Naive B cell (primary cell): Measurements from ENCODE around the gene FAM151A. TPM values are rescaled to one million over a fixed set of nuclear protein-coding genes. Genes with fewer than 3 reads are reported as not detected.
A peak's percentile ranks its signal among the peaks of the same experiment; 100 is the strongest.
"Not testable (repeated sequence)": the region's sequence is repeated elsewhere in the genome, so short reads cannot be mapped to it uniquely, and the experiment has no call there.

ENCODE experiments used
- ATAC-seq, 2 donors: fragments of 150-1000 bp; cut with Tn5 transposase; 2 replicates each; pipeline ENCODE4 v1.10.0; 2021; ENCODE audit warnings: low read depth in 2 of 2, mild to moderate bottlenecking in 2 of 2, moderate library complexity in 2 of 2
- DNase-seq: peaks from one replicate; pipeline ENCODE4 v3.0.0; 2022
- H3K27ac Mint-ChIP-seq, 6 donors: one replicate each; pipeline ENCODE4 v1.8.0; 2020 to 2022; ENCODE audit warnings: mild to moderate bottlenecking in 6 of 6, mixed read lengths in 6 of 6, moderate library complexity in 5 of 6, inconsistent platforms in 2 of 6
- H3K27me3 Mint-ChIP-seq, 3 donors: one replicate each; pipeline ENCODE4 v1.8.0; 2021 to 2022; ENCODE audit warnings: mixed read lengths in 3 of 3, mild to moderate bottlenecking in 1 of 3
- H3K36me3 Mint-ChIP-seq, 2 donors: one replicate each; pipeline ENCODE4 v1.8.0; 2020 to 2022; ENCODE audit warnings: mixed read lengths in 2 of 2, inconsistent platforms in 1 of 2, mild to moderate bottlenecking in 1 of 2
- H3K4me1 Mint-ChIP-seq, 3 donors: one replicate each; pipeline ENCODE4 v1.8.0; 2020 to 2022; ENCODE audit warnings: mixed read lengths in 3 of 3, inconsistent platforms in 1 of 3, mild to moderate bottlenecking in 1 of 3, moderate library complexity in 1 of 3
- H3K4me3 Mint-ChIP-seq, 8 donors: one replicate each; pipeline ENCODE4 v1.8.0; 2020 to 2022; ENCODE audit warnings: mild to moderate bottlenecking in 8 of 8, mixed read lengths in 8 of 8, moderate library complexity in 8 of 8, inconsistent platforms in 2 of 8
- H3K9me3 Mint-ChIP-seq, 7 donors: one replicate each; pipeline ENCODE4 v1.8.0; 2020 to 2022; ENCODE audit warnings: mixed read lengths in 7 of 7, mild to moderate bottlenecking in 5 of 7, inconsistent platforms in 2 of 7, moderate library complexity in 1 of 7
- polyA plus RNA-seq, 6 donors: library from polyadenylated mRNA; unstranded; fragments of 300-500 nt; fragmentation: Illumina TruSeq; gene quantifications; one replicate each; pipeline ENCODE4 v1.2.3, GENCODE V29; 2021; ENCODE audit warnings: low read depth in 6 of 6

Gene FAM151A
- polyA plus RNA-seq, 6 donors from 2014 or later = not detected

- DNase-seq (no peak), ATAC-seq (no peak)
- H3K27me3 Mint-ChIP-seq = peaks cover 11 to 23% (median 22%) of the 10 kb centered on the region in 3 donors
- H3K9me3 Mint-ChIP-seq = peaks cover 0 to 9% (median 0%) of the 10 kb centered on the region in 7 donors
- H3K36me3 Mint-ChIP-seq = no peaks in the 10 kb centered on the region
- no peak overlapping the region for H3K4me3 Mint-ChIP-seq
- H3K27ac Mint-ChIP-seq = no peak overlapping the region
- H3K4me1 Mint-ChIP-seq = no peaks in the 10 kb centered on the region
Observed at GRCh38 chr1:54649921-54650320, 26.6 kb upstream of the FAM151A start.

- H3K27me3 Mint-ChIP-seq = peaks cover 11 to 23% (median 22%) of the 10 kb centered on the region in 3 donors
- ATAC-seq (no peak), DNase-seq (no peak)
- H3K27ac Mint-ChIP-seq = peak overlapping the region in 1 of 6 donors; percentile 39
- H3K9me3 Mint-ChIP-seq = peaks cover 0 to 13% (median under 1%) of the 10 kb centered on the region in 7 donors
- H3K36me3 Mint-ChIP-seq = no peaks in the 10 kb centered on the region
- H3K4me1 Mint-ChIP-seq = no peaks in the 10 kb centered on the region
- H3K4me3 Mint-ChIP-seq = no peak overlapping the region
Observed at GRCh38 chr1:54649130-54649898, 26.0 kb upstream of the FAM151A start.

DNA sequence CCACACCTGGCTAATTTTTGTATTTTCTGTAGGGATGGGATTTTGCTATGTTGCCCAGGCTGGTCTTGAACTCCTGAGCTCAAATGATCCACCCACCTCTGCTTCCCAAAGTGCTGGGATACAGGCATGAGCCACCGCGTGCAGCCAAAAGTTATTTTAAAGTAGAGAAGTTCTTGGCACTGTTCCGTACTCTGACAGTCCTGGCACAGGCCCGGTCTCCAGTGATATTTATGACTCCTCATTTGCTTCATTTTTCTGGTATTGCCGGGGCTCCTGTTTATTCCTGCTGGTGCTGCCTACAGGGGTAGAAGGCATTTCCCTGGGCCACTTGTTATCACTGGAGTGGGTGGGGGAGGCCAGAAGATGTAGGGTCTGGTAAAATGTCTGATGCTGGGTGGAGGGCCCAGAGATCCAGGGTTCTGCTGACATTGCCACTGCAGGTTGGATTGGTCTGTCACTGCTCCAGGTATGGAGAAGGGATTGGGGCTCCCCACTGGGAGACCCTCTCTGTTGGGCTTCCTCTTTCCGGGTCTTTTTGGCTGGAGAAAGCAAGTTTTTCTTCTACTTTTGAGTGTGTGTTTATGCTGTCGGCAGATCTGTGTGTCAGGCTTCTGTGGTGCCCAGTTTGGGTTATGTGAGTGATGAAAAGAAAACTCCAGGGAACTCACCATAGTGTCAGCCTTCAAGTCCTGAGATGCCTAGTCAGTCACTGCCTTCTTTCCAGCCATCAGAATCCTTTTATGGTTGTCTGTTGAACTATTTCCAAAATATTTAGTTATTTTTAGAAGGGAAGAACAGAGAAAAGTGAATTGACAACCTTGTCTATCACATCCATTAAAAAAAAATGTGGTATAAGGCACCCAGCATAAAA, 22.7 kb upstream of the FAM151A start:
- no peaks in the 10 kb centered on the region for H3K4me1 Mint-ChIP-seq
- DNase-seq = no peak

DNA sequence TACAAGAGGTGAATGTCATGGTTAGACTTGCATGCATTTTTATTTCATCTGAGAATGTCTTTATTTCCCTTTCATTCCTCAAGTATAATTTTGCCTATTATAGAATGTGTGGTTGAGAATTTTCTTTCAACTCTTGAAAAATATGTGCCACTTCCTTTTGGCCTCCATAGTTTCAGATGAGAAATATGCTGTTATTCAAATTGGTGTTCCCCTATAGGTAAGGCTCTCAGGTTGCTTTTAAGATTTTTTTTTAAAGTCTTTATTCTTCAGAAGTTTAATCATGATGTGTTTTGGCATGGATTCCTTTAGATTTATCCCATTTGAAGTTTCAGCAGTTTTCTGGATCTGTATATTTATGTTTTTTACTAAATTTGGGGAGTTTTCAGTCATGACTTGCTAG, 20.4 kb upstream of the FAM151A start:
- Mint-ChIP-seq H3K27ac (no peak overlapping the region), H3K4me3 (no peak overlapping the region), H3K27me3 (peaks cover 3 to 13% (median 7%) of the 10 kb centered on the region in 3 donors), H3K9me3 (peaks cover 8 to 30% (median 12%) of the 10 kb centered on the region in 7 donors), H3K36me3 (peaks cover 6 to 8% of the 10 kb centered on the region in 2 donors), H3K4me1 (no peaks in the 10 kb centered on the region)
- ATAC-seq (no peak), DNase-seq (no peak)

More for the DNA sequence above, 22.7 kb upstream of the FAM151A start:
- H3K4me3 Mint-ChIP-seq = no peak overlapping the region
- H3K27me3 Mint-ChIP-seq = peaks cover 11 to 20% (median 19%) of the 10 kb centered on the region in 3 donors
- peaks cover 6 to 8% of the 10 kb centered on the region in 2 donors for H3K36me3 Mint-ChIP-seq
- H3K27ac Mint-ChIP-seq = no peak overlapping the region
- H3K9me3 Mint-ChIP-seq = peaks cover 6 to 30% (median 12%) of the 10 kb centered on the region in 7 donors
- no peak for ATAC-seq

DNA sequence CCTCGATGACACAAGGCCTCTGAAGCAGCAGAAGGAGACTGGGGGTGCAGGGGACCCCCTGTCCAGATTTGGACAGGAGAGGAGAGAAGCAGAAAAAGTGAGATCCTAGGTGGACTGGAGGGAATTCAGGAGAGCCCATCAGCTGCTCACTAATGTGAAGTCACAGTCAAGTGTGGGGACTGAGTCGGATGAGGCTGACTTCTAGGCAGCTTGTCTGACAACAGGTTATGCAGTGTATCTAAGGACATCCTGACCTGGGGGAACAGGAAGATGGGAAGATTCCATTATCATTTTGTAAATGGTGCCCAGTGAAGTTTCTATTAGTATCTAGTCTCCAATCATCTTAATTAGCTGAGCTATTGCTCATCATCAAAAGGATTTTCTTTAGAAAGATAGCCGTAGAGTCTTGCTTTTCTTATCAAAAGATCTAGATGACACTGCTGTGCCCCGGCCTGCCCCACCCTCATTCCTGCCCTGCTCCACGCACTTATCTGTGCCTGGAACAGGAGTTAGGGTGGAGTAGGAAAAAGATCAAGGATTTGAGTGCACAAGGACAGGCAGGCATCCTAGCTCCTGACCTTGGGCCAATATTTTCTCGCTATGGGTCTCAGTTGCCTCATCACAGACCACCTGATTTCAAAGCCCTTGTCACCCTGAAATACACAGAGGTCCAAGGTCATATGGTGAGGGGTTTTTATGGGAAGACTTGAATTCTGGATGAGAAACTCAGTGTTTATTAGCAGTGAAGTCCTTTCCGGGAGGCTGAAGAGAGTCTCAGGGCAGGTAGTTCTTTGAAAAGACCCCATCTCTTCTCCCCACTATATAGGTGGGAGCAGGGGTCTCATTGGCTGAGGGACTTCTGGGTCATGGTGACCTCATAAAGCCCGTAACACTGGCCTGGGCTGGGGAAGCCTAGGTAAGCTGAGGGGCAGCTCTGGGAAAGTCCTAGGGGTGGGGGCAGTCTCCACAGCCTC, 17.8 kb upstream of the FAM151A start, which contains the start of gene MROH7:
TSS of gene MROH7 (plus strand) at position 924 of the 974 bp plus-strand sequence. CDS start 11,141 bp downstream, outside the sequence.
- DNase-seq = no peak
- Mint-ChIP-seq H3K4me3 (no peak within 1 kb of the TSS), H3K27ac (peak within 1 kb of the TSS in 1 of 6 donors; percentile 42), H3K27me3 (peaks cover 0 to 8% (median 7%) of the 10 kb centered on the region in 3 donors), H3K36me3 (peaks cover 8 to 10% of the 10 kb centered on the region in 2 donors), H3K4me1 (no peaks in the 10 kb centered on the region), H3K9me3 (peaks cover 8 to 28% (median 15%) of the 10 kb centered on the region in 7 donors)
- no peak for ATAC-seq

- Mint-ChIP-seq H3K27me3 (peaks cover 0 to 8% (median 7%) of the 10 kb centered on the region in 3 donors), H3K4me1 (no peaks in the 10 kb centered on the region), H3K27ac (no peak overlapping the region), H3K4me3 (no peak overlapping the region), H3K9me3 (peaks cover 10 to 25% (median 17%) of the 10 kb centered on the region in 7 donors), H3K36me3 (peaks cover 8 to 12% of the 10 kb centered on the region in 2 donors)
- DNase-seq (no peak), ATAC-seq (no peak)
Observed at GRCh38 chr1:54640361-54640760, 17.0 kb upstream of the FAM151A start.

GRCh38 chr1:54636461-54637446, 13.4 kb upstream of the FAM151A start:
- not testable (repeated sequence) for H3K4me1 Mint-ChIP-seq, H3K36me3 Mint-ChIP-seq, H3K27ac Mint-ChIP-seq, H3K9me3 Mint-ChIP-seq, DNase-seq, ATAC-seq
- H3K27me3 Mint-ChIP-seq = peaks cover 7 to 18% (median 12%) of the 10 kb centered on the region in 3 donors
- H3K4me3 Mint-ChIP-seq = peak overlapping the region in 1 of 8 donors; percentile 29

DNA sequence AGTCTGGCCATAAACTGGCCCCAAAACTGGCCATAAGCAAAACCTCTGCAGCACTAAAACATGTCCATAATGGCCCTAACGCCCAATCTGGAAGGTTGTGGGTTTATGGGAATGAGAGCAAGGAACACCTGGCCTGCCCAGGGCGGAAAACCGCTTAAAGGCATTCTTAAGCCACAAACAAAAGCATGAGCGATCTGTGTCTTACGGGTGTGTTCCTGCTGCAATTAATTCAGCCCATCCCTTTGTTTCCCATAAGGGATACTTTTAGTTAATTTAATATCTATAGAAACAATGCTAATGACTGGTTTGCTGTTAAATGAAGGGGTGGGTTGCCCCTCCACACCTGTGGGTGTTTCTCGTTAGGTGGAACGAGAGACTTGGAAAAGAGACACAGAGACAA, 12.5 kb upstream of the FAM151A start:
- not testable (repeated sequence) for H3K4me3 Mint-ChIP-seq, DNase-seq, H3K27ac Mint-ChIP-seq, H3K36me3 Mint-ChIP-seq, ATAC-seq, H3K4me1 Mint-ChIP-seq, H3K9me3 Mint-ChIP-seq
- peaks cover 7 to 23% (median 18%) of the 10 kb centered on the region in 3 donors for H3K27me3 Mint-ChIP-seq

- no peak overlapping the region for H3K4me3 Mint-ChIP-seq
- H3K4me1 Mint-ChIP-seq = no peaks in the 10 kb centered on the region
- H3K9me3 Mint-ChIP-seq = peaks cover 0 to 8% (median 3%) of the 10 kb centered on the region in 7 donors
- no peak for ATAC-seq
- no peaks in the 10 kb centered on the region for H3K36me3 Mint-ChIP-seq
- peaks cover 0 to 27% (median 10%) of the 10 kb centered on the region in 3 donors for H3K27me3 Mint-ChIP-seq
- H3K27ac Mint-ChIP-seq = no peak overlapping the region
- no peak for DNase-seq
Observed at GRCh38 chr1:54627196-54627595, 3.9 kb upstream of the FAM151A start.

DNA sequence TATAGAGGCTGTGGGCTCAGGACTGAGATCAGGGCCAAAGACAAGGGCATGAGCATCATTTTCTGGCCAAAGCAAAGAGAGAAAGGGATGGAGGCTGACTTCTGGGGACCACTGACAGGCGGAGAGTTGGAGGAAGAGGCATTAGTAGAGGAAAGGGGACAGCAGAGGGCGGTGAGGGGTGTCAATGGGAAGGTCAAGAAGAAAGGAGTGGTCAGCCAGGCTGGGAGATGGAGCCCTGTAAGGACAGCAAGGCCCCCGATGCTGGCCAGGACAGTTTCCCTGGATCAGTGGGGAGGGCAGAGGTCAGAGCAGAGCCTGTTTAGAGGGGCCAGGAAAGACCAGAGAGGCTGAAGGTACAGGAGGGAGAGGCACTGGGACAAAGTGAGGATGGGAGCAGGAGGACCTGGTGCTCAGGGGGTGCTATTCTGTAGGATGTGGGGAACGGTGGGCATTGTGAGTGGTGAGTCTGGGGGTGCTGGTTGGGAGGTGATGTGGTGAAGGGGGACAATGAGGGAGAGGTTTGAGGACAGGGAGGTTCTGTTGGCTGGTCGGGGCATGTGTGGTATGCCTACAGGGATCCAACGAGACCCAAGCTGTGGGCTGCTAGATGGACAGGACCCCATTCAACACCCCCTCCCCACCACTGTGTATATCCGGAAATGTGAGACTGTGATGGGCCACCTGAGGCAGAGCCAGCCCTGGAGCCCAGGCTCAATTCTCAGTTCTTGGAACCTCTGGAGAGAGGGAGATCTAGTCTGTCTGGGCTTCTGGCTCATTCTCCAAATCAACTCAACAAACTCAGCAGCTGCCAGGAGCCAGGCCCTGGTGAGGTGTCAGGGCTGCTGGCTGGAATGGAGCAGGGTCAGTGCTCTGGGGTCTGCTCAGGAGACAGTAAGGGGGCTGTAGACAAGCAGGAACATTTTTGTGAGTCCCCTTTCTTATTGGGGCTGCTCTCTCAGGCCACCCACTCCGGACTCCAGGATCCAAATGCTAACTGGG, 1.4 kb upstream of the FAM151A start:
- H3K36me3 Mint-ChIP-seq = no peaks in the 10 kb centered on the region
- H3K27ac Mint-ChIP-seq = peak overlapping the region in 1 of 6 donors; percentile 33
- DNase-seq (no peak), ATAC-seq (no peak)
- H3K4me1 Mint-ChIP-seq = no peaks in the 10 kb centered on the region
- peaks cover 0 to 17% (median 0%) of the 10 kb centered on the region in 3 donors for H3K27me3 Mint-ChIP-seq
- H3K9me3 Mint-ChIP-seq = no peaks in the 10 kb centered on the region
- H3K4me3 Mint-ChIP-seq = no peak overlapping the region

DNA sequence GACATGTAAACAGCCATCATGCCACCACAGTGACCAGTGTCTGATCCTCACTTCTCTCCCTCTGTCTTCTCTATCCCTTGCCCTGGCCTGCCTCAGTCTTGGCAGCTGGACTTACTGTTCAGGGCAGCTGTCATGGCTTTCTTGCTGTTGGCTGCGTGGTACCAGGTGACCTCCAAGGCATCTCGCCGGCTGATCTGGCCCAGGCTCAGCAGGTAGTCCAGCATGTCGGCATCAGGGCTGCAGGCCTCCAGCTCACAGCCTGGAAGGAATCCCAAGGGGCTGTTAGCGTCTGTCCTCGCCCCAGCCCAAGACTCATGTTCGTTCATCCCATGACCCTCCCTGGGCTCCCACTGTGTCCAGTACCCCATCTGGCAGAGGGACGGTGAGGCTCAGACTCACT, 3.6 kb downstream of the FAM151A start:
- H3K27ac Mint-ChIP-seq = no peak overlapping the region
- peaks cover 0 to 9% (median 0%) of the 10 kb centered on the region in 3 donors for H3K27me3 Mint-ChIP-seq
- DNase-seq (no peak), ATAC-seq (no peak)
- no peaks in the 10 kb centered on the region for H3K36me3 Mint-ChIP-seq
- no peak overlapping the region for H3K4me3 Mint-ChIP-seq
- no peaks in the 10 kb centered on the region for H3K9me3 Mint-ChIP-seq
- no peaks in the 10 kb centered on the region for H3K4me1 Mint-ChIP-seq
